GM21723 (cell line): ENCODE measurements around the gene C9orf43.
"Not testable (repeated sequence)": the region's sequence is repeated elsewhere in the genome, so short reads cannot be mapped to it uniquely, and the experiment has no call there.

Source experiments
- ATAC-seq: cut with Tn5 transposase; IDR thresholded peaks from one replicate; pipeline ENCODE4 v1.9.1; 2021; ENCODE audit warnings: mild to moderate bottlenecking, moderate library complexity; ENCODE audit not compliant: unreplicated experiment

The C9orf43 gene

GRCh38 chr9:113416149-113416721 is 5.7 kb downstream of the C9orf43 start:
- peak; percentile 99 for ATAC-seq

GRCh38 chr9:113417370-113417769 is 6.8 kb downstream of the C9orf43 start:
- no peak for ATAC-seq

- ATAC-seq = no peak
Measured at GRCh38 chr9:113421726-113422125, 11.2 kb downstream of the C9orf43 start.

- no peak for ATAC-seq
Measured at GRCh38 chr9:113425072-113425471, 14.5 kb downstream of the C9orf43 start.

DNA sequence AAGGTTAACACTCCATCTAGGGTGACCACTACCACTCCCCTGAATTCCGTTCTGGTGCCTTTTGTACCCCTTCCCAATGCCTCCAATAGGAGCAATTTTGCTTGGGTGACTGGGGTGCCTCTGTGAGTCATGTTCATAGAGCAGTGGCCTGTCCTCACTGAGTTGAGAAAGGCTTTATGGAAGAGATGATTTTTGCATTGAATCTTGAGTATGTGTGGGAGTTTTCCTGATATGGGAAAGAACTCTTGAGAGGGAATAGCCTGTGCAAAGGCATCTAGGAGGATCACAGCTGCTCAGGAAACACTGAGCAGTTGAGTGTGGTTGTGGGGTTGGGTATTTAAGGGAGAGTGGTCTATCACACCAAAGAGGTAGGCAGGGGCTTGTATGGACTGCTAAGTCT is 16.2 kb downstream of the C9orf43 start:
- no peak for ATAC-seq

DNA sequence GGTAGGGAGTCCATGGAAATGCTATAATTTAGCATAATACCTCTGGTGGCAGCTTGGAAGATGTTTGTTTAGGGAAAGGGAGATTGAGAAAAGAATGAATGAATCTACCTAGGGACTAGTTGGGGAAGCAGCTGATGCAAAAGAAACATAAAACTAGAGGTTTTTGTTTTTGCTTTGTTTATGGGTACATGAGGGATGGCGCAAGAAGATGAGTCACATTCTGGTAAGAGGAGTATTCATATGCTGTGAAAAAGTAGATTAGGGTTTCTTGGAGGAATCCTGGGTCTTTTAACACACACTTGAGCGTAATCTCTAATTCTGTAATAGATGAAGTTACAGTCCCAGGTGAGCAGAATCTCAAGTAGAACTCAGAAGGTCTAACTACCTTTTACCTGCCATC is 17.1 kb downstream of the C9orf43 start:
- no peak for ATAC-seq

DNA sequence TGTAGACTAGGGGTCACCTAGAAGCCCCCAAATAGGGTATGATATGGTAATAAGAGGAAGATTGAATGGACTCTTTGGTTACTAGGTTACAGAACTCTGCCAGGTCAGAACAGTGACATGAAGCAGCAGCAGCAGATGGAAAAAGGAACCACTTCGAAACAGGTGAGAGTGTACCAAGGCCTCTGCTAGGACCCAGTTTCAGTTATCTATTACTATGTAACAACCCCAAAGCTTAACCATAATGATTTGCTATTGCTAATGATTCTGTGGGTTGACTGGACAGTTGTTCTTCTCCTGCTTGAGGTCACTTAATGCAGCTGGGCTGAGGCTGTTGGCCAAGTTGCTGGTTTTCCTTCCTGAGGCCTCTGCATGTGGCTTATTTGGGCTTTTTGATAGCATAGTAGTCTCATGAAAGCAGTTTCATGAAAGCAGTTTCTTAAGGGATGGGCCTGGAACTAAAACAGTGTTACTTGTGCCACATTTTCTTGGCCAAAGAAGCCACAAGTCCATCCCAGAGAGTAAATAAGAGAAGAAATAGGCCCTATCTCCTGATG is 17.6 kb downstream of the C9orf43 start:
- ATAC-seq = no peak

- no peak for ATAC-seq
Measured at GRCh38 chr9:113431191-113431590, 20.6 kb downstream of the C9orf43 start.

DNA sequence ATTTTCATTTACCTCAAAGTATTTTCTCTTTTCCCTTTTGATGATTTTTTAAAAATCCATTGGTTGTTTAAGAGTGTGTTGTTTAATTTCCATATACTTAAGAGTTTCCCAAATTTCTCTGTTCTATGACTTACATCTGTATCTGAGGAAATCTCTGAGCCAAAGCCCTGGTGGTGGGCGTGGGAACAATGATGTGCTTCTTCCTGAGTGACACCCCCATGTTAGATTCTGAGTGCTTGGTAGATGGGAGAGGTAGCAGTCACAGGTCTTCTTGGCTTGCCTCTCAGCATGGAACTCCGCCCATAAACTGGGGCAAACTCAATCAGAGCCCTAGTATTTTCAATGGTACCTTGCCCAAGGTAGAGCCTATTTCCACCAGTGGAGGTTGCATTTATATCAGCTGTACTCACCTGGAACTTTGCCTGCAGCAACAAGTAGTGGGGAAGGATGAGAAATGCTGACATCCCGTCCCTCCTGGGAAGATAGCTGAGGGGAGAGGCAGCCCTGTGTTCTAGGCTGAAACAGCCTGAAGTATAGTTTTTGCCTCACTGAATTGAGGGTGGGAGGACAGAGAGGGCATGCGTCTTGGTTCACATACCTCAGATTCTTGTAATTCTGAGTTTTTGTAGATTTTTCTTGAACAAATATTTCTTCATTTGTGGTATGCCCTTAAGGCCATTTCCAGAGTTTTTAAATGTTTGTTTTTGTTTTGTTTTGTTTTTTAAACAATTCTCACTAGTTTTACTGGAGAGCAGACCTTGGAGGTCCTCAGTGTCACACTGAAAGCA is 26.4 kb downstream of the C9orf43 start:
- ATAC-seq = no peak

GRCh38 chr9:113437716-113438115 is 27.2 kb downstream of the C9orf43 start:
- not testable (repeated sequence) for ATAC-seq

DNA sequence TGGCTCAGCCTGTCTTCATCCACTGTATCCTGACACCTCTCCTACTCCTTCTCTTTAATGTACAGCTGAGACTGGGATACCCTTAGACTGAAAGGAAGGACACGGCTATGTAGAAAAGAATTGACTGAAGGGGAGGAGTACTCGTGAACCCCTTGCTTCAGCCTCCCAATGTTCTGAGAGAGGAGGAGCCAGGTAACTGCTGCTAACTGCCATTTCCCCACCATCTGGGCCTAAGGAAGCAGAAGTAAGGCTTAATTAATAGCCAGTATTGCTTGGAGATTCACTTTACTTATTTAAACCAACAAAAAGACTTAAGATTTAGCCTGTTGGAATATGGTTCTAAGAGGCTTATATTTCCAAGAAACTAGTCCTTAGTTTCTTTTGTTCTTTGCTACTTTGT is 34.2 kb downstream of the C9orf43 start:
- no peak for ATAC-seq

DNA sequence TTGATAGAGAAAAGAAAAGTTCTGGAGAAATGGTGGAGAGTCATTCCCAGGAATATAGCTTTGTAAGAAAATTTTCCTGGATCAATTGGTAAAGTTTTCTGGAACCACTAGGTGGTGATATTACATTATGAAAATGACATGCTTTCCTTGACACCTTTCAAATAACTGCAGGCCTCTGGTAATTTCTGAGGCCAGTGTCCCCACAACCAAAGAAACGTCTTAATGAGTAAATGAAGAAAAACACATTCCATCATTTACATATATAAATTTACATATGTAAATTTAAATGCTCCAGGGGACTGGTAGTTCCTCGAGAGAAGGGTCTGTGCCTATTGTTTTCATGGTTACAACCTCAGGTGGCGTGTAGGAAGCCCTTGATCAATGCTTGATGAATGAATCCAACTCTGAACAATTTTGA is 35.8 kb downstream of the C9orf43 start:
- ATAC-seq = no peak

- no peak for ATAC-seq
Measured at GRCh38 chr9:113449376-113449775, 38.8 kb downstream of the C9orf43 start.

DNA sequence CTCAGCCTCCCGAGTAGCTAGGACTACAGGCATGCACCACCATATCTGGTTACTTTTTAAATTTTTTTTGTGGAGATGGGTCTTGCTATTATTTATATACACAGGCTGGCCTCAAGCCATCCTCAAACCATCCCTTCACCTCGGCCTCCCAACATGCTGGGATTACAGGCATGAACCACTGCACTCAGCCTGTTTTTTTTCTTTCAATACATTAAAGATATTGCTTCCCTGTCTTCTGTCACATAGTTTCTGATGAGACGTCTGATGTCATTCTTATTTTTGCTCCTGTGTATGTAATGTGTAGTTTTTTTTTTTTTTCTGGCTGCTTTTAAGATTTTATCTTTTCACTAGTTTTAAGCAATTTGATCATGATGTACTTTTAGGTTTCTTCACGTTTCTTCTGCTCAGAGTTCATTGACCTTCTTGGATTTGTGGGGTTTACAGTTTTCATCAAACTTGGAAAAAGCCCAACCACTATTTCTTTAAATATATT is 41.6 kb downstream of the C9orf43 start:
- ATAC-seq = no peak

GRCh38 chr9:113454914-113455761 is 44.6 kb downstream of the C9orf43 start:
- ATAC-seq = no peak

- ATAC-seq = no peak
Measured at GRCh38 chr9:113456235-113456634, 45.7 kb downstream of the C9orf43 start.

DNA sequence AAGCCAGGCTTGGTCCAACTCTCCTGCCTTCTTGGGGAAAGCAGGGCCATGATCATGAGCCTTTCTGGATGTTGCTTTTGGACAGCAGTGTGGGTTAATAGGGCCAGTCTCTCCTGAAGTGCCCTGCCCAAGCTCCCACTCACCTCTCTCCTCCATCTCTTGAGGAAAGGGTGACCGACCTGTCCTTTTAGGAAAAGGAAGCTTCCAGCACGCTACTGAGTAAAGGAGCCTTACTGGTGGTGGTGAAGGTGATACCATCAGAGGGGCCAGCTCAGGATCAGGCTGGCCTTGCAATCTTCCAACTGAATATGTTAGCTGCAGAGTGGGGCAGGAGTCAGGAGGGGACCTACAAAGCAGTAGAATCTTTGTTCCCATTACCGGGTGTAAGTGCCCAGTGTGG is 50.7 kb downstream of the C9orf43 start:
- ATAC-seq = no peak

- no peak for ATAC-seq
Measured at GRCh38 chr9:113461943-113462342, 51.4 kb downstream of the C9orf43 start.

- ATAC-seq = no peak
Measured at GRCh38 chr9:113462781-113463286, 52.3 kb downstream of the C9orf43 start.

- ATAC-seq = no peak
Measured at GRCh38 chr9:113463418-113464285, 53.1 kb downstream of the C9orf43 start, which contains the start of gene RGS3. TSS of gene RGS3 (plus strand) at chr9:113463727. CDS start at chr9:113463803, 76 bp downstream.
